K562 (cell line): Measurements from ENCODE around the gene IL33. TPM values are rescaled to one million over a fixed set of nuclear protein-coding genes. Genes with fewer than 3 reads are reported as not detected.

ENCODE experiments used
- ATAC-seq: fragments of 200-7000 bp; cut with Tn5 transposase; 3 replicates; pipeline ENCODE4 v1.9.1; 2020; ENCODE audit warnings: moderate library complexity
- BruUV-seq: library from RNA; stranded (reverse); fragments of 400-500 nt; replicated peaks from 2 replicates; lab custom pipeline; 2021; lab: Mats Ljungman, UMichigan
- CTCF ChIA-PET: fragments of 300-600 bp; formaldehyde crosslinking; extraction: SDS; loops from one replicate; lab custom pipeline; 2021; ENCODE audit warnings: low intra/inter-chr PET ratio; lab: Yijun Ruan, JAX
- POLR2A ChIA-PET: fragments of 300-600, 350-650 bp; sonication (Branson Sonifier 250); formaldehyde crosslinking; extraction: SDS; loops from one replicate; lab custom pipeline; 2021; ENCODE audit warnings: antibody characterized with exemption, inconsistent platforms; lab: Yijun Ruan, JAX
- DNase-seq, 4 experiments: peaks; one replicate each; pipeline versions ENCODE4 v3.0.0 to v3.0.0-alpha.2; 2011 to 2018; ENCODE audit warnings: low spot score in 3 of 4, mixed read lengths in 3 of 4; ENCODE audit errors: extremely low read depth in 1 of 4
- FAIRE-seq: peaks from 2 replicates; lab custom pipeline; 2011; peaks lifted over from hg19 to GRCh38; lab: Jason Lieb, UNC
- H2AFZ ChIP-seq: 2 replicates; pipeline ENCODE4 v1.6.0; 2011; ENCODE audit warnings: low read depth, low read length, control low read depth, inconsistent platforms
- H3K27ac ChIP-seq: fragments of 200-600 bp; 3 replicates; pipeline ENCODE4 v1.8.0; 2011; ENCODE audit warnings: low read depth, mild to moderate bottlenecking, control low read depth, inconsistent platforms, low read length, moderate library complexity, mixed read lengths; ENCODE audit errors: extremely low read depth
- H3K27me3 ChIP-seq, 2 experiments: fragments of 300-600 bp in 1 of 2; 2 replicates in 1 of 2; 3 replicates in 1 of 2; pipeline versions ENCODE4 v1.6.0 to v1.8.0; 2011; ENCODE audit warnings: inconsistent platforms in 2 of 2, low read length in 2 of 2, mild to moderate bottlenecking in 1 of 2, mixed read lengths in 1 of 2, moderate library complexity in 1 of 2; ENCODE audit not compliant: control insufficient read depth in 2 of 2, insufficient read depth in 2 of 2
- H3K36me3 ChIP-seq: fragments of 300-600 bp; 3 replicates; pipeline ENCODE4 v1.8.0; 2011; ENCODE audit warnings: mild to moderate bottlenecking, low read length, inconsistent platforms; ENCODE audit not compliant: control insufficient read depth, insufficient read depth
- H3K4me1 ChIP-seq, 2 experiments: fragments of 200-600 bp in 1 of 2; replicated peaks in 1 of 2; 2 replicates in 1 of 2; 3 replicates in 1 of 2; pipeline versions ENCODE4 v1.5.1 to v1.8.0; 2011; ENCODE audit warnings: inconsistent platforms in 2 of 2, low read length in 2 of 2, mild to moderate bottlenecking in 1 of 2, mixed read lengths in 1 of 2, moderate library complexity in 1 of 2; ENCODE audit not compliant: control insufficient read depth in 2 of 2, insufficient read depth in 2 of 2
- H3K4me2 ChIP-seq: 2 replicates; pipeline ENCODE4 v1.6.1; 2011; ENCODE audit warnings: low read length, control low read depth, inconsistent platforms, mixed read lengths; ENCODE audit not compliant: insufficient read depth
- H3K4me3 ChIP-seq: fragments of 200-600 bp; sonication (generic), shearing (Covaris generic); 2 replicates; pipeline ENCODE4 v1.5.1; 2016; ENCODE audit warnings: control low read depth, inconsistent platforms
- H3K79me2 ChIP-seq: fragments of 200-600 bp; 3 replicates; pipeline ENCODE4 v1.8.0; 2011; ENCODE audit warnings: low read length, inconsistent platforms; ENCODE audit not compliant: control insufficient read depth, insufficient read depth
- H3K9ac ChIP-seq, 2 experiments: 2 replicates each; pipeline versions ENCODE4 v1.6.0 to v1.6.1; 2011; ENCODE audit warnings: low read depth in 2 of 2, low read length in 2 of 2, control low read depth in 1 of 2, inconsistent platforms in 1 of 2, mild to moderate bottlenecking in 1 of 2, mixed read lengths in 1 of 2; ENCODE audit not compliant: insufficient read depth in 1 of 2
- H3K9me1 ChIP-seq: one replicate; pipeline ENCODE4 v1.6.0; 2011; ENCODE audit warnings: inconsistent platforms, mild to moderate bottlenecking, low read length, moderate library complexity; ENCODE audit not compliant: control insufficient read depth, insufficient read depth
- H3K9me3 ChIP-seq: replicated peaks from 2 replicates; pipeline ENCODE4 v1.5.1; 2011; ENCODE audit warnings: low read depth, low read length, inconsistent platforms; ENCODE audit not compliant: control insufficient read depth, insufficient read depth
- H4K20me1 ChIP-seq: replicated peaks from 2 replicates; pipeline ENCODE4 v1.6.1; 2011; ENCODE audit warnings: low read length, inconsistent platforms, mixed read lengths; ENCODE audit not compliant: control insufficient read depth, insufficient read depth
- CHD2 ChIP-seq: IDR thresholded peaks from 2 replicates; pipeline ENCODE4 v1.6.1; 2011; ENCODE audit warnings: low read depth, low read length
- CREBBP ChIP-seq: IDR thresholded peaks from one replicate; pipeline ENCODE4 v1.6.1; 2012; ENCODE audit warnings: low read depth, mild to moderate bottlenecking, control low read depth, inconsistent platforms, low read length
- CTCFL ChIP-seq: IDR thresholded peaks from 2 replicates; pipeline ENCODE4 v1.6.1; 2011; ENCODE audit warnings: borderline replicate concordance, low read depth, mild to moderate bottlenecking, moderate library complexity, low read length; ENCODE audit not compliant: insufficient read depth, poor library complexity, severe bottlenecking
- EP300 ChIP-seq: IDR thresholded peaks from 2 replicates; pipeline ENCODE4 v1.6.1; 2012; ENCODE audit warnings: low read length, improper control_type of control experiment
- FOXA1 ChIP-seq: fragments of 450-650 bp; IDR thresholded peaks from 2 replicates; pipeline ENCODE4 v1.6.1; 2016; ENCODE audit warnings: mild to moderate bottlenecking, borderline replicate concordance
- GABPB2 ChIP-seq: fragments of 250-450 bp; sonication (Bioruptor Pico); conservative IDR thresholded peaks from 2 replicates; pipeline ENCODE4 v1.5.1; 2021; ENCODE audit warnings: mild to moderate bottlenecking
- NCOA4 ChIP-seq: fragments of 450-650 bp; IDR thresholded peaks from 2 replicates; pipeline ENCODE4 v1.6.1; 2018; ENCODE audit warnings: mild to moderate bottlenecking; ENCODE audit not compliant: partially characterized antibody
- POLR2AphosphoS2 ChIP-seq: IDR thresholded peaks from 2 replicates; pipeline ENCODE4 v1.6.1; 2012; ENCODE audit warnings: low read length, improper control_type of control experiment
- RFX5 ChIP-seq: IDR thresholded peaks from 2 replicates; pipeline ENCODE4 v1.6.1; 2011; ENCODE audit warnings: low read depth, mild to moderate bottlenecking, improper control_type of control experiment, low read length
- XRCC5 ChIP-seq: fragments of 200-400 bp; formaldehyde crosslinking; IDR thresholded peaks from 2 replicates; pipeline ENCODE4 v1.6.1; 2017; ENCODE audit warnings: low read depth, mild to moderate bottlenecking, low read length
- ZBTB7A ChIP-seq: IDR thresholded peaks from 2 replicates; pipeline ENCODE4 v1.6.1; 2011; ENCODE audit warnings: low read depth, mild to moderate bottlenecking, low read length, moderate library complexity, borderline replicate concordance; ENCODE audit not compliant: control insufficient read depth
- ZC3H8 ChIP-seq: fragments of 450-650 bp; IDR thresholded peaks from 2 replicates; pipeline ENCODE4 v1.6.1; 2017
- ZNF398 ChIP-seq: fragments of 250-450 bp; sonication (Bioruptor Pico); IDR thresholded peaks from 2 replicates; pipeline ENCODE4 v1.8.0; 2021; ENCODE audit warnings: moderate library complexity, mild to moderate bottlenecking, inconsistent platforms
- ZNF436 ChIP-seq: fragments of 250-450, 450-650 bp; sonication (Bioruptor Pico); formaldehyde crosslinking; IDR thresholded peaks from 2 replicates; pipeline ENCODE4 v1.7.0; 2020; ENCODE audit warnings: mild to moderate bottlenecking
- ZNF551 ChIP-seq: fragments of 250-450 bp; sonication (Bioruptor Pico); IDR thresholded peaks from 2 replicates; pipeline ENCODE4 v1.5.0; 2021; ENCODE audit warnings: mild to moderate bottlenecking, moderate library complexity
- ZNF668 ChIP-seq: fragments of 250-450 bp; sonication (Bioruptor Pico); IDR thresholded peaks from 2 replicates; pipeline ENCODE4 v1.8.0; 2022; ENCODE audit warnings: mild to moderate bottlenecking, inconsistent platforms
- ZNF699 ChIP-seq: fragments of 250-450 bp; sonication (Bioruptor Pico); IDR thresholded peaks from 2 replicates; pipeline ENCODE4 v1.8.0; 2021; ENCODE audit warnings: mild to moderate bottlenecking, moderate library complexity; ENCODE audit not compliant: insufficient replicate concordance
- ZNF764 ChIP-seq: fragments of 250-450 bp; sonication (Bioruptor Pico); IDR thresholded peaks from 2 replicates; pipeline ENCODE4 v1.4.0; 2020; ENCODE audit warnings: low read depth, mild to moderate bottlenecking, moderate library complexity
- WGBS: fragments of 100-300 bp; shearing (Covaris generic); methylation state at CpG from one replicate; pipeline ENCODE4 v1.1.6; 2016; ENCODE audit warnings: low coverage, mixed read lengths; ENCODE audit not compliant: insufficient coverage; ENCODE audit errors: missing lambda C conversion rate; 5-methylcytosine and 5-hydroxymethylcytosine counted together
- in situ Hi-C: fragments of 300-500 bp; cut with MboI; formaldehyde crosslinking; loops from 4 replicates; pipeline ENCODE4 v1.15.0; 2018; ENCODE audit warnings: inconsistent platforms, mixed read lengths
- intact Hi-C: fragments of 100-400 bp; cut with micrococcal nuclease; formaldehyde crosslinking; loops from 2 replicates; pipeline ENCODE4 v1.14.2; 2022
- polyA plus RNA-seq, 8 experiments: library from polyadenylated mRNA; depleted of rRNA in 4 of 8; stranded (reverse) in 5 of 8; unstranded in 3 of 8; fragments of >200 nt; fragmentation: Nextera tagmentation in 2 of 8; fragmentation: Illumina TruSeq in 1 of 8; extraction: Ambion mirVana in 2 of 8; extraction: Trizol in 1 of 8; gene quantifications; 2 replicates each; pipeline versions ENCODE4 v1.2.1 to v1.2.3, GENCODE V29; 2011 to 2014; ENCODE audit warnings: inconsistent platforms in 1 of 8, missing spikeins in 1 of 8
- total RNA-seq, 7 experiments: library from RNA; depleted of rRNA in 6 of 7; stranded (reverse); fragments of >200 nt in 6 of 7; fragmentation: Illumina TruSeq in 2 of 7; extraction: Trizol in 2 of 7; gene quantifications; 2 replicates each; pipeline versions ENCODE4 v1.2.1 to v1.2.3, GENCODE V29; 2011 to 2021; ENCODE audit warnings: low replicate concordance in 1 of 7

The IL33 gene
- total and polyA plus RNA-seq, 9 of the 15 experiments (the other 6 are each of a cell fraction or from before 2014, with no cell fraction given) = not detected

- H4K20me1 ChIP-seq = no peaks in the 10 kb centered on the region; the same call in 1 of the 2 replicates
- H3K27ac ChIP-seq = no peak overlapping the region
- no peaks in the 10 kb centered on the region for H3K79me2 ChIP-seq
- H3K4me2 ChIP-seq = no peak overlapping the region
- no peak for FAIRE-seq
- H3K36me3 ChIP-seq = no peaks in the 10 kb centered on the region
- H3K9me3 ChIP-seq = no peaks in the 10 kb centered on the region
- TF ChIP-seq ZNF764 (CRISPR knock-in tag) (no peak), ZNF668 (CRISPR knock-in tag) (no peak), CREBBP (no peak), CTCFL (no peak), NCOA4 (no peak), ZNF551 (CRISPR knock-in tag) (no peak), ZNF699 (no peak), ZBTB7A (no peak), ZC3H8 (no peak), ZNF436 (CRISPR knock-in tag) (no peak), XRCC5 (no peak), RFX5 (no peak), FOXA1 (no peak), CHD2 (no peak), ZNF398 (no peak), GABPB2 (no peak), POLR2AphosphoS2 (no peak), EP300 (no peak)
- TF ChIP-seq, all 486 proteins: peak for 0
- Histone ChIP-seq H3K4me1 (no peaks in the 10 kb centered on the region), H3K9me1 (no peaks in the 10 kb centered on the region), H3K4me3 (no peak overlapping the region), H3K27me3 (no peaks in the 10 kb centered on the region), H2AFZ (no peak overlapping the region), H3K9ac (no peak overlapping the region)
- no TSS peak for BruUV-seq
- 0% methylated on average over 4 of the region's 4 CpGs for WGBS
- CTCF ChIA-PET = no interaction called here
- in situ Hi-C loops (no loop called here), intact Hi-C loops (loop anchor here (10.0 kb wide), 1 partner anchor 107 kb away; no protein-coding TSS in a partner anchor)
- DNase-seq (no peak), ATAC-seq (no peak)
- POLR2A ChIA-PET = interaction anchor here (1.4 kb wide), 1 partner anchor 10 kb away, joined by 5 read pairs; no protein-coding TSS in a partner anchor
Measured at GRCh38 chr9:6198251-6198650, 17.4 kb upstream of the IL33 start.
